SU-DHL-6 (cell line): ENCODE data around the gene CAPN15.

Experiments
- H2AFZ ChIP-seq: fragments of 200-600 bp; sonication (generic); 2 replicates; pipeline ENCODE4 v1.6.1; 2014; ENCODE audit warnings: low read depth, mild to moderate bottlenecking, moderate library complexity, mixed read lengths, antibody characterized with exemption, low read length; ENCODE audit not compliant: severe bottlenecking
- H3F3A ChIP-seq: fragments of 200-600 bp; shearing (Covaris generic); 2 replicates; pipeline ENCODE4 v1.6.0; 2016; ENCODE audit warnings: antibody characterized with exemption, mild to moderate bottlenecking; ENCODE audit not compliant: insufficient read depth
- H3K27ac ChIP-seq: fragments of 200-600 bp; sonication (generic); 2 replicates; pipeline ENCODE4 v1.5.1; 2016; ENCODE audit warnings: low read depth, mild to moderate bottlenecking, low read length, moderate library complexity, mixed read lengths
- H3K27me3 ChIP-seq: fragments of 200-600 bp; sonication (generic), shearing (Covaris generic); 2 replicates; pipeline ENCODE4 v1.6.0; 2014; ENCODE audit warnings: mild to moderate bottlenecking, low read length
- H3K36me3 ChIP-seq: fragments of 200-600 bp; sonication (generic); 2 replicates; pipeline ENCODE4 v1.6.1; 2014; ENCODE audit warnings: mild to moderate bottlenecking, low read length, mixed read lengths
- H3K4me2 ChIP-seq: fragments of 300-600, 200-600 bp; shearing (Covaris generic), sonication (generic); 2 replicates; pipeline ENCODE4 v1.6.0; 2014; ENCODE audit warnings: low read length, low read depth, mild to moderate bottlenecking; ENCODE audit not compliant: poor library complexity, severe bottlenecking
- H3K4me3 ChIP-seq: fragments of 200-600 bp; sonication (generic); 2 replicates; pipeline ENCODE4 v1.5.1; 2014; ENCODE audit warnings: antibody characterized with exemption, low read length, mild to moderate bottlenecking, mixed read lengths; ENCODE audit not compliant: insufficient read depth, poor library complexity, severe bottlenecking
- H3K79me2 ChIP-seq: fragments of 200-600 bp; sonication (generic); 2 replicates; pipeline ENCODE4 v1.6.1; 2014; ENCODE audit warnings: mild to moderate bottlenecking, low read length, moderate library complexity; ENCODE audit not compliant: insufficient read depth
- H3K9ac ChIP-seq: fragments of 200-600 bp; sonication (generic); 2 replicates; pipeline ENCODE4 v1.7.0; 2014; ENCODE audit warnings: mild to moderate bottlenecking, low read length
- H3K9me2 ChIP-seq: fragments of 200-600 bp; sonication (generic); replicated peaks from 2 replicates; pipeline ENCODE4 v1.6.1; 2014; ENCODE audit warnings: low read length; ENCODE audit not compliant: insufficient read depth
- H3K9me3 ChIP-seq: fragments of 200-600 bp; sonication (generic); 2 replicates; pipeline ENCODE4 v1.6.1; 2014; ENCODE audit warnings: low read length, mixed read lengths; ENCODE audit not compliant: insufficient read depth
- H4K20me1 ChIP-seq: fragments of 200-600 bp; sonication (generic); 2 replicates; pipeline ENCODE4 v1.6.1; 2014; ENCODE audit warnings: low read depth, mild to moderate bottlenecking, antibody characterized with exemption, low read length, moderate library complexity, mixed read lengths
- CTCF ChIP-seq: fragments of 200-600 bp; sonication (generic); IDR thresholded peaks from one replicate; pipeline ENCODE4 v1.5.1; 2017; ENCODE audit warnings: antibody characterized with exemption, mild to moderate bottlenecking, low read length, moderate library complexity; ENCODE audit not compliant: insufficient read depth, poor library complexity, severe bottlenecking
- EZH2phosphoT487 ChIP-seq: fragments of 200-600 bp; sonication (generic), shearing (Covaris generic); conservative IDR thresholded peaks from 2 replicates; pipeline ENCODE4 v1.6.1; 2018; ENCODE audit warnings: mild to moderate bottlenecking, antibody characterized with exemption, low read length, moderate library complexity, mixed read lengths

CAPN15 gene

GRCh38 chr16:583470-583814 is 55.9 kb downstream of the CAPN15 start:
- Histone ChIP-seq H3K79me2 (no peaks in the 10 kb centered on the region), H3F3A (no peaks in the 10 kb centered on the region; the same call in 1 of the 2 replicates), H4K20me1 (no peaks in the 10 kb centered on the region), H3K9ac (no peak overlapping the region), H2AFZ (no peak overlapping the region), H3K4me3 (no peak overlapping the region), H3K27me3 (no peaks in the 10 kb centered on the region), H3K9me3 (no peaks in the 10 kb centered on the region), H3K9me2 (no peaks in the 10 kb centered on the region), H3K4me2 (no peak overlapping the region), H3K27ac (no peak overlapping the region), H3K36me3 (no peaks in the 10 kb centered on the region)
- TF ChIP-seq CTCF (no peak), EZH2phosphoT487 (no peak)

- no peak for TF ChIP-seq EZH2phosphoT487
- TF ChIP-seq CTCF = no peak
- H3F3A ChIP-seq = no peaks in the 10 kb centered on the region; the same call in 1 of the 2 replicates
- no peaks in the 10 kb centered on the region for H3K27me3 ChIP-seq
- no peaks in the 10 kb centered on the region for H3K36me3 ChIP-seq
- no peak overlapping the region for H3K27ac ChIP-seq
- H2AFZ ChIP-seq = no peak overlapping the region
- H4K20me1 ChIP-seq = no peaks in the 10 kb centered on the region
- H3K4me2 ChIP-seq = no peak overlapping the region
- H3K9ac ChIP-seq = no peak overlapping the region
- no peaks in the 10 kb centered on the region for H3K79me2 ChIP-seq
- no peak overlapping the region for H3K4me3 ChIP-seq
- no peaks in the 10 kb centered on the region for H3K9me2 ChIP-seq
- no peaks in the 10 kb centered on the region for H3K9me3 ChIP-seq
Observed at GRCh38 chr16:583815-584591, 56.5 kb downstream of the CAPN15 start.

DNA sequence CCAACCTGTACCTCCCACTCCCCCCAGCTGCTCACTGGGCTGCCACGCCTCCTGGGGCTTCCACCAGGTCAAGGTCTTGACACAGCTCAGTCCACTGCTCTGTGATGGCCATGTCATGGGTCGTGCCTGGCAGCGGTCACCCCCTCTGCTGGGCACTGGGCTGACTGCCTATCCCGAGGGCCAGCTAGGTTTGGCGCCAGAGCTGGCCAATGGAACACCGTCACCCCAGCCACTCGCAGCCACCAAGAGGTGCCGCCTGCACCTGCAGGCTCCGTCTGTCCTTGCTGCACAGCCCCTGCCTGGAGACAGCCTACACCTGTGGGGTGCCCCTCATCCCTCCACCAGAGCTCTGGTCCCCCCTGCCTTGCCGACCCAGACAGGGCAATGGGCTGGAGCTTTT is 57.8 kb downstream of the CAPN15 start:
- Histone ChIP-seq H2AFZ (no peak overlapping the region), H3K36me3 (no peaks in the 10 kb centered on the region), H3K27me3 (no peaks in the 10 kb centered on the region), H3K4me2 (no peak overlapping the region), H3K27ac (no peak overlapping the region), H3K9ac (no peak overlapping the region), H3K4me3 (no peak overlapping the region), H4K20me1 (no peaks in the 10 kb centered on the region), H3K79me2 (no peaks in the 10 kb centered on the region), H3F3A (no peaks in the 10 kb centered on the region; the same call in 1 of the 2 replicates), H3K9me3 (no peaks in the 10 kb centered on the region), H3K9me2 (no peaks in the 10 kb centered on the region)
- no peak for TF ChIP-seq CTCF
- TF ChIP-seq EZH2phosphoT487 = no peak
